ENCODE results near the gene R3HDM4.

Gene R3HDM4

GRCh38 chr19:888581-889385, 24.2 kb downstream of the R3HDM4 start:
- no peak for TF ChIP-seq GATA3 (IDR thresholded peaks at IDR 0.05; ENCODE audit: low read depth, low read length)
- no peak for TF ChIP-seq GATA2 (IDR thresholded peaks at IDR 0.05; ENCODE audit: low read depth, low read length)

DNA sequence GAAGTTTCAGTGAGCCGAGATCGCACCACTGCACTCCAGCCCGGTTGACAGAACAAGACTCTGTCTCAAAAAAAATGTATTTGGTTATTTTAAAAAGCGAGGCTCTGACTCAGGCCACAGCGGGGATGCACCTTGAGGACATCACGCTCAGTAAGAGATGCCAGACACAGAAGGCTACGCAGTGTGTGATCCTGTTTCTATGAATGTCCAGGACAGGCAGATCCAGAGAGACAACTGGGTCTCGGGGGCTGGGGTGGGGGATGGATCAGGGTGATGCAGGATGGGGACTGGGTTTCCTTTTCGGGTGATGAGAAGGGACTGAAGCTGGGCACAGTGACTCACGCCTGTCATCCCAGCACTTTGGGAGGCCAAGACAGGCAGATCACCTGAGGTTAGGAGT, 25.4 kb downstream of the R3HDM4 start:
- TF ChIP-seq GATA2 (IDR thresholded peaks at IDR 0.05; ENCODE audit: low read depth, low read length) = no peak
- no peak for TF ChIP-seq GATA3 (IDR thresholded peaks at IDR 0.05; ENCODE audit: low read depth, low read length)

- no peak for TF ChIP-seq GATA3 (IDR thresholded peaks at IDR 0.05; ENCODE audit: low read depth, low read length)
- no peak for TF ChIP-seq GATA2 (IDR thresholded peaks at IDR 0.05; ENCODE audit: low read depth, low read length)
These were observed 25.9 kb downstream of the R3HDM4 start for GRCh38 chr19:887072-887471.

DNA sequence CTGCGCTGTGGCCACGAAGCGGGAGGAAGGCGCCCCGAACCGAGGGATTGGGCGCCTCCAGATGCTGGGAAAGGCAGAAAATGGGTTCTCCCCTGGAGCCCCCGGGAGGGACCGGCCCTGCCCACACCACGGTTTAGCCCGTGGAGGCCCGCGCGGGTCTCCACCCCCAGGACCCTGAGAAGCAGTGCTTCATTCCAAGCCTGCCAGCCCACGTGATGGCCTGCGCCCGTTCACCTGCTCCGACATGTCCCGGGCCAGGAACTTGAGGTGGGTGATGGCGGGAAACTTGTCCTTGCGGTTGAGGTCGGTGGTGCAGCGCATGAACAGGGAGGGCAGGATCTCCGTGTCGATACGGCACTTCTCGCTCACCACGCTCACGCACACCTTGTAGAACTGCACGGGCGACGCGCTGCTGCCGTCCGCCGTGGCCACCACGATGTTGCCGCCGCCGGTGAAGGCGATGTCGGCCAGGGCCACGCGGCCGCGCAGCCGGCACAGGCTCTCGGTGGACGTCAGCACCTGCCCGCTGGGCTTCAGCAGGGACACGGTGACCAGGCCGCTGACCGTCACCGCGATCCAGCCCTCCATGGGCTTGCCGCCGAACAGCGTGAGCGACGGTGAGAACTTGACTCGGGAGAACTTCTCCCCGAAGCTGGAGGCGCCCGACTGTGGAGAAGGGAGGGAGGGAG, 27.3 kb downstream of the R3HDM4 start:
- TF ChIP-seq GATA3 (IDR thresholded peaks at IDR 0.05; ENCODE audit: low read depth, low read length) (no peak), GATA2 (IDR thresholded peaks at IDR 0.05; ENCODE audit: low read depth, low read length) (no peak)

DNA sequence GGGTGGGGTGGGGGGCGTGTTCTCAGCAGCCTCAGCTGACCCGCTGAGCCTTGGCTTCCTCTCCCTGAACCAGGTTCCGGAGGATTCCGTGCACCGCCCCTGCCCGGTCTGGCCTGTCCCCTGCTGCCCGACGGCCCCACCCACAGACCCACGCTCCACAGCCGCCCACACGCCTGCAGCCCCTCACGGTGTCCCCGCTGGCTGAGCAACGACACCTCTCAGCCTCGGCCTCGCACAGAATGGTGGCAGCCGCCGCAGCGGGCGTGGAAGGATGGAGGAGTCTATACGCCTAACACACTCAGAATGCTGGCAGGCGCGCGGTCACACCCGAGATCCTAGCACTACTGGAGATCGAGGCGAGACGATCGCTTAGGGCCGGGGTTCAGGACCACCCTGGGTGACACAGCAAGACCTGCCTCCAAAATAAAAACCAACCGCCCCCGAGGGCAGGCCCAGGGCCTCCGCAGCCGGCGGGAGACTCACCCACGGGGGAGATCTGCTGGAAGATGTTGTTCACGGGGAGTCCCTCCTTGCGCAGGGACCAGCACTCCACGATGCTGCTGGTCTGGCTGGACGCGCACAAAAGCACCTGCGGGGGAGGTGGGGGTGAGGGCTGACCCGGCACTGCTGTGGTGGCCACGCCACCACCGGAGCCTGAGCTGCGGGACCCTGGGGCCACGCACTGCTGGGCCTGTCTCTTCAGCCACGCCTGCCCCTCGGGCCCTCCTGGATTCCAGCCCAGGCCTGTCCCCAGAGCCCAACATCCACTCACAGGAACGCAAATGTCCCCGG, 28.4 kb downstream of the R3HDM4 start:
- TF ChIP-seq GATA3 (IDR thresholded peaks at IDR 0.05; ENCODE audit: low read depth, low read length) = no peak
- no peak for TF ChIP-seq GATA2 (IDR thresholded peaks at IDR 0.05; ENCODE audit: low read depth, low read length)

GRCh38 chr19:883661-884211, 29.3 kb downstream of the R3HDM4 start:
- TF ChIP-seq GATA2 (IDR thresholded peaks at IDR 0.05; ENCODE audit: low read depth, low read length) = no peak
- no peak for TF ChIP-seq GATA3 (IDR thresholded peaks at IDR 0.05; ENCODE audit: low read depth, low read length)

DNA sequence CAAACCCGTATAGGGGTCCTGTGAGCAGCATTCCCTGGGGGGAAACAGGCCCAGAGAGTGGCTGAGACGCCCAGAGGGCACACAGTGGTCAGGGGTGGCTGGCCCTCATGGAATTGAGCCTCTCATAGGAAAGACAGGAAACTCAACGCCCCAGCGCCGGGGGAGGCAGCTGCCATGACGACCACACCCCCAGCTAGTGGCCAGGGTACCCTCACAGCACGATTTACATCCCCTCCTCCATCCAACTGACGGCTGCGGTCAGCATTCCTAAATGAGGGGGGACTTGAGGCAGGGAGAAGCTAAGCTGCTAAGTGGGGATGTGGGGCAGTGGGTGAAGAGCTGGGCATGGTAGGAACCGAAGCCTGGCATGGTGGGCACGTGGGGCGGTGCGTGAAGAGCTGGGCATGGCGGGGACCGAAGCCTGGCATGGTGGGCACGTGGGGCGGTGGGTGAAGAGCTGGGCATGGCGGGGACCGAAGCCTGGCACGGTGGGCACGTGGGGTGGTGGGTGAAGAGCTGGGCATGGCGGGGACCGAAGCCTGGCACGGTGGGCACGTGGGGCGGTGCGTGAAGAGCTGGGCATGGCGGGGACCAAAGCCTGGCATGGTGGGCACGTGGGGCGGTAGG, 30.0 kb downstream of the R3HDM4 start:
- TF ChIP-seq GATA3 (IDR thresholded peaks at IDR 0.05; ENCODE audit: low read depth, low read length) (no peak), GATA2 (IDR thresholded peaks at IDR 0.05; ENCODE audit: low read depth, low read length) (no peak)

- TF ChIP-seq GATA3 (IDR thresholded peaks at IDR 0.05; ENCODE audit: low read depth, low read length) (no peak), GATA2 (IDR thresholded peaks at IDR 0.05; ENCODE audit: low read depth, low read length) (no peak)
These were observed 31.5 kb downstream of the R3HDM4 start for GRCh38 chr19:881385-882071.

GRCh38 chr19:879711-880438, 33.1 kb downstream of the R3HDM4 start:
- no peak for TF ChIP-seq GATA3 (IDR thresholded peaks at IDR 0.05; ENCODE audit: low read depth, low read length)
- no peak for TF ChIP-seq GATA2 (IDR thresholded peaks at IDR 0.05; ENCODE audit: low read depth, low read length)

DNA sequence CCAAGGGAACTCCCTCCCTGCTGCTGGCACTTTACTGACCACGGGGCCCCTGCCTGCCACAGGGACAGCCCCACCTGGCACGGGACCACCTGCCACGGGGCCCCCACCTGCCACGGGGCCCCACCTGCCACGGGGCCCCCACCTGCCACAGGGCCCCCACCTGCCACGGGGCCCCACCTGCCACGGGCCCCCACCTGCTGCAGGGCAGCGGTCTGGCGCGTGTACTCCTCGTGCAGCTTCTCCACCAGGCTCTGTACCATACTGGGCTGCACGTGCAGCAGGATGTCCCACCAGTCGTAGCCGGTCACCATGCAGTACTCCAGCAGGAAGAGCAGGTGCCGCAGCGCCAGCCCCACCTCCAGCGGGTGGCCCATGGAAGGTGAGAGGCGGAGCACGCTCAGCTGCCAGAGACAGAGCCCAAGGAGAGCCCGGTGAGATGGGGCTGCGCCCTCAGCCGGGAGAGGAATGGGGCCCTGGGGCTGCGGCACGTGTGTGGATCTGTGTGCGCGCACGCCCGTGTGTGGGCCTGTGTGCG, 36.2 kb downstream of the R3HDM4 start:
- TF ChIP-seq GATA3 (IDR thresholded peaks at IDR 0.05; ENCODE audit: low read depth, low read length) (no peak), GATA2 (IDR thresholded peaks at IDR 0.05; ENCODE audit: low read depth, low read length) (no peak)

- TF ChIP-seq GATA3 (IDR thresholded peaks at IDR 0.05; ENCODE audit: low read depth, low read length) (no peak), GATA2 (IDR thresholded peaks at IDR 0.05; ENCODE audit: low read depth, low read length) (no peak)
These were observed 36.9 kb downstream of the R3HDM4 start for GRCh38 chr19:876089-876488.

- TF ChIP-seq GATA3 (IDR thresholded peaks at IDR 0.05; ENCODE audit: low read depth, low read length) (no peak), GATA2 (IDR thresholded peaks at IDR 0.05; ENCODE audit: low read depth, low read length) (no peak)
These were observed 37.6 kb downstream of the R3HDM4 start for GRCh38 chr19:875265-875879.

Data from SH-SY5Y (cell line).